ENCODE measurements around the gene NLK. TPM values are rescaled to one million over a fixed set of nuclear protein-coding genes. Genes with fewer than 3 reads are reported as not detected.

The NLK gene
- total and polyA plus RNA-seq, 2 of the 13 experiments (the other 11 are each of a cell fraction or from before 2014, with no cell fraction given): 13.4 to 14.6 TPM

DNA sequence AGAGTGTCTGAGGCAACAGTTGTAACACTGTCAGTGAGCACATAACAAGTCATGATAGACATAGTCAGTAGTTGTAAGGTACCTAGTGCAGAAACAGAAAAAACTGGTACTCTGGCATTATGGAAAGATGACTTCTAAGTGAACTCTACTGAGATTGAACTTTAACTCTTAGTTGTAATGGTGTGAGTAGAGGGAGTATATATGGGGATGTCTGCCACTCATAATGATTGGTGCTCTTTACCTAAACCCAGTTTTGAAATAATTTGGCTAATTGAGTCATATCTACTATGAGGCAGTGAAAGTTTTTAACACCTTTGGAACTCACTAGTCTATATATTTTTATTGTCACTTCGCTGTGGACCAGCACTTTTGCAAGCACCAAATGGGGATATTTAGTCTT, 6.6 kb downstream of the NLK start:
- DNase-seq (ENCODE audit: low spot score): no peak
- ChIA-PET POLR2A (no interaction called here), CTCF (ENCODE audit: low intra/inter-chr PET ratio, low total read pairs) (no interaction called here)
- no peak for ATAC-seq
- H3K27me3 ChIP-seq (ENCODE audit: control insufficient read depth in 1 of 2, insufficient read depth in 2 of 2, low read length in 2 of 2): no peaks in the 10 kb centered on the region
- H2AFZ ChIP-seq (ENCODE audit: low read length): no peak overlapping the region
- peaks cover 53% of the 10 kb centered on the region for H3K79me2 ChIP-seq (ENCODE audit: insufficient read depth, low read length)
- no peaks in the 10 kb centered on the region for H3K36me3 ChIP-seq (replicated peaks in 1 of 2; ENCODE audit: control insufficient read depth in 1 of 2, insufficient read depth in 2 of 2, low read length in 2 of 2)
- no peak for FAIRE-seq
- H3K4me1 ChIP-seq (ENCODE audit: insufficient read depth, low read length): peaks cover 55% of the 10 kb centered on the region
- no peak overlapping the region for H3K4me2 ChIP-seq (ENCODE audit: low read depth, low read length)
- H3K4me3 ChIP-seq (replicated peaks in 1 of 3; ENCODE audit: insufficient read depth in 1 of 3, low read depth in 2 of 3, low read length in 3 of 3): no peak overlapping the region
- in situ Hi-C loops (cut with HindIII; ENCODE audit: extremely low pct_ligation_motif_present, low pct_unique_long_range_greater_than_20kb): loop anchor here (25.0 kb wide), 2 partner anchors 88 to 263 kb away; partner anchors contain the start of gene TMEM97
- no peak overlapping the region for H3K27ac ChIP-seq (ENCODE audit: extremely low read length, insufficient read depth, low read length)
- 93% methylated on average over 1 of the region's 1 CpG for WGBS (ENCODE audit: low lambda C conversion rate)
- BruUV-seq (replicated peaks): no TSS peak
- TF ChIP-seq MED8 (CRISPR knock-in tag; IDR thresholded peaks at IDR 0.05; ENCODE audit: insufficient replicate concordance): no peak
- H3K9me3 ChIP-seq (ENCODE audit: low read length): no peaks in the 10 kb centered on the region
- no peak overlapping the region for H3K9ac ChIP-seq (ENCODE audit: insufficient read depth, low read depth, low read length)
- intact Hi-C loops (cut with micrococcal nuclease; ENCODE audit: unreplicated experiment): no loop called here
- H4K20me1 ChIP-seq (ENCODE audit: insufficient read depth, low read length): peaks cover 5% of the 10 kb centered on the region; the same call in 1 of the 2 replicates

DNA sequence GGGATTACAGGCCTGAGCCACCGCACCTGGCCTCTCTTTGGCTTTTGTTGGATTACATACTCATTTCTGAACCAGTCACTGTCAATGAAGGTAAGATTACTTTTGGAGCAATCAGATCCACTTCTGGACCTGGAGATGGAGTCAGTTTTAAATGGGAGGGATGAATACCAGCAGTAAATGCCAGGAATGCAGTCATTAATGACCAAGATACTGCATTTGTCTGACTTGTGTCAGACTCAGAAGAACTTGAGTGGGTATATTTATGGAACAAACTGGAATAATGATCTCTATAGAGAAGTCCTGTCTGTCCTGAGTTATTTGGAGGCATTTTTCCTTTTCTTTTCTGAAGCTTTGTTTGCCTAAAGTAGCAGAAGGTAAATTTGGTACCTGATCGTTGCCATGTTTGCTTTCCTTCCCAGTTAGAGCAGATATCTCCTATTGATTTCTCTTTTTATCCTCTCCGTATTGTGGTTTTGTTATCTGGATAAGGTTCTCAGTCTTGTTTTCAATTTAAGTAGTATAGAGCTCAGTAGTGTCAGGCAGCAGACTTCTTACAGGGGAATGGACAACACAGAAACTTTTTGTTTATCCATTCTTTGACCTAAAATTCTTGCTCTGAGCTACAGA, 10.7 kb downstream of the NLK start:
- CTCF ChIA-PET (ENCODE audit: low intra/inter-chr PET ratio, low total read pairs): no interaction called here
- Histone ChIP-seq H3K79me2 (ENCODE audit: insufficient read depth, low read length) (peaks cover 30% of the 10 kb centered on the region), H3K9me3 (ENCODE audit: low read length) (no peaks in the 10 kb centered on the region), H3K9ac (ENCODE audit: insufficient read depth, low read depth, low read length) (no peak overlapping the region), H3K27me3 (ENCODE audit: control insufficient read depth in 1 of 2, insufficient read depth in 2 of 2, low read length in 2 of 2) (no peaks in the 10 kb centered on the region), H3K4me2 (ENCODE audit: low read depth, low read length) (peak overlapping the region; percentile 55), H3K4me1 (ENCODE audit: insufficient read depth, low read length) (peaks cover 54% of the 10 kb centered on the region), H2AFZ (ENCODE audit: low read length) (no peak overlapping the region), H3K36me3 (replicated peaks in 1 of 2; ENCODE audit: control insufficient read depth in 1 of 2, insufficient read depth in 2 of 2, low read length in 2 of 2) (no peaks in the 10 kb centered on the region), H3K27ac (ENCODE audit: extremely low read length, insufficient read depth, low read length) (peak overlapping the region; percentile 23), H4K20me1 (ENCODE audit: insufficient read depth, low read length) (peaks cover 6% of the 10 kb centered on the region; the same call in 1 of the 2 replicates), H3K4me3 (replicated peaks in 1 of 3; ENCODE audit: insufficient read depth in 1 of 3, low read depth in 2 of 3, low read length in 3 of 3) (no peak overlapping the region; a peak in 1 of 6 replicates)
- DNase-seq (ENCODE audit: low spot score) (no peak), ATAC-seq (peak; percentile 41; the same call in 2 of the 3 replicates), FAIRE-seq (no peak)
- WGBS (ENCODE audit: low lambda C conversion rate): 35% methylated on average over 3 of the region's 3 CpGs
- TF ChIP-seq, protein P1, sequence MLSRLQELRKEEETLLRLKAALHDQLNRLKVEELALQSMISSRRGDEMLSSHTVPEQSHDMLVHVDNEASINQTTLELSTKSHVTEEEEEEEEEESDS (CRISPR knock-in tag; IDR thresholded peaks at IDR 0.05; ENCODE audit: borderline replicate concordance): no peak
- TF ChIP-seq SOX6 (IDR thresholded peaks at IDR 0.05): no peak
- 0 out of 2 replicates have a peak, but pooled peaks have one; percentile 23 for TF ChIP-seq SOX6 (CRISPR knock-in tag; IDR thresholded peaks at IDR 0.05)
- no peak for TF ChIP-seq ZNF615 (CRISPR knock-in tag; IDR thresholded peaks at IDR 0.05; ENCODE audit: borderline replicate concordance)
- TF ChIP-seq RFX1 (IDR thresholded peaks at IDR 0.05): no peak
- no peak for TF ChIP-seq NFATC3 (CRISPR knock-in tag; IDR thresholded peaks at IDR 0.05)
- peak; percentile 30; the same call in 1 of the 2 replicates for TF ChIP-seq TCF7L2 (IDR thresholded peaks at IDR 0.05; ENCODE audit: low read depth, low read length)
- TF ChIP-seq TCF7 (IDR thresholded peaks at IDR 0.05; ENCODE audit: low read depth): peak; percentile 42; the same call in 1 of the 2 replicates
- no peak for TF ChIP-seq LCORL (IDR thresholded peaks at IDR 0.05)
- no peak for TF ChIP-seq LCORL (CRISPR knock-in tag; IDR thresholded peaks at IDR 0.05)
- no peak for TF ChIP-seq HES4 (CRISPR knock-in tag; IDR thresholded peaks at IDR 0.05; ENCODE audit: borderline replicate concordance)
- peak; percentile 78 for TF ChIP-seq ONECUT2 (CRISPR knock-in tag; IDR thresholded peaks at IDR 0.05)
- TF ChIP-seq KAT7 (CRISPR knock-in tag; IDR thresholded peaks at IDR 0.05; ENCODE audit: borderline replicate concordance): no peak
- intact Hi-C loops (cut with micrococcal nuclease; ENCODE audit: unreplicated experiment): loop anchor here (10.0 kb wide), 1 partner anchor 52 kb away; no protein-coding TSS in a partner anchor
- BruUV-seq (replicated peaks): no TSS peak
- POLR2A ChIA-PET: interaction anchor here (1.3 to 5.4 kb wide), 2 partner anchors 11 to 12 kb away, joined by 4 to 35 read pairs; partner anchors contain the start of gene NLK
- in situ Hi-C loops (cut with HindIII; ENCODE audit: extremely low pct_ligation_motif_present, low pct_unique_long_range_greater_than_20kb): no loop called here
